ENCODE data around the gene NRAS. TPM values are rescaled to one million over a fixed set of nuclear protein-coding genes. Genes with fewer than 3 reads are reported as not detected.

Gene NRAS
- total RNA-seq, 1 donor from 2014 or later: 12.8 TPM

DNA sequence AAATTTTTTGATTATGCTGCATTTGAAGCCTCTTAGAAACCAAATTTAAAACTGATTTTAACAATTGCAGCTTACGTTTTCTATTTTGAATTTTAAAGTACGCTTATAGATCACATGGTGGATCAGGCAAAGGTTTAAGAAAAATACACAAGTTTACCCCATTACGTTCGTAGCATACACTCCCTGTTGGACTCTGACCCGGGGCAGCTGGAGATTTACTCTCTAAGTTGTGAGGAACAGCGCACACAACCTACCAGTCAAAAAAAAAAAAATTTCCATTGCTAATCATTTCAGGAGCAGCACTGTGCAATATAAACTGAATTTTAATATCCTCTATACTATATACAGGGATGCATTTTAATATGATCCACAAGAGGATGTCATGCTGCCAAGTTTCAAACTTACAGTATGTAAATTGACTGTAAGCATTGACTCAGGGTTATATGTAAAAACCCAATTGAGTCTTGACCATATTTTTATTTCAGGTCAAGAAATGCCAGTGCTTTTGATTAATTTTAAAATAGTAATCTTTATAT is 20.8 kb upstream of the NRAS start:
- Histone ChIP-seq H3K27ac (no peak overlapping the region), H3K36me3 (peaks cover 0 to 68% of the 10 kb centered on the region in 2 donors), H3K4me1 (peaks cover 4% of the 10 kb centered on the region), H3K9me3 (no peaks in the 10 kb centered on the region), H3K4me3 (no peak overlapping the region), H3K27me3 (no peaks in the 10 kb centered on the region)
- intact Hi-C loops (cut with DNase I): no loop called here
- DNase-seq (ENCODE audit: extremely low spot score in 2 of 2): no peak
- TF ChIP-seq POLR2A (IDR thresholded peaks at IDR 0.05): no peak

- no peaks in the 10 kb centered on the region for H3K4me1 ChIP-seq
- H3K27ac ChIP-seq: no peak overlapping the region
- peaks cover 0 to 81% of the 10 kb centered on the region in 2 donors for H3K36me3 ChIP-seq
- H3K27me3 ChIP-seq: no peaks in the 10 kb centered on the region
- no peak overlapping the region for H3K4me3 ChIP-seq
- no peak for TF ChIP-seq CTCF (IDR thresholded peaks at IDR 0.05)
- TF ChIP-seq POLR2A (IDR thresholded peaks at IDR 0.05): no peak
- no peak for TF ChIP-seq POLR2AphosphoS5 (IDR thresholded peaks at IDR 0.05; ENCODE audit: insufficient read depth in 1 of 2, low read depth in 1 of 2)
- H3K9me3 ChIP-seq: no peaks in the 10 kb centered on the region
- DNase-seq (ENCODE audit: extremely low spot score in 2 of 2): no peak
- intact Hi-C loops (cut with DNase I): no loop called here
Measured at GRCh38 chr1:114735479-114735878, 18.9 kb upstream of the NRAS start.

DNA sequence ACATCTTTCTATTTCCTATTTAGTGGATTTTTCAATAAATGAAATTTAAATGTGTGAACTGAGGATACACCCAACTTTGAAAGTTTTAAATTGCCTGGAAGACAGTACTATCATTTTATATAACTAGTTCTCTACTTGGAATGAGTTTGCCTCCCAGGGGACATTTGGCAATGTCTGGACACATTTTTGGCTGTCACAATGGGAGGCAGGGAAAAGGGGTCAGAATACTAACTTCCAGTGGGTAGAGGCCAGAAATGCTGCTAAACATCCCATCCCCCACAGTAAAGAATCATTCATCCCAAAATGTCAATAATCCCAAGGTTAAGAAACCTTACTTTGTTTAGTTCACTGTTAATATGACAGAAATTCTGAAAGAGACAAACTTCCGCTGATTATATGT is 13.2 kb upstream of the NRAS start:
- Histone ChIP-seq H3K36me3 (peaks cover 0 to 89% of the 10 kb centered on the region in 2 donors), H3K4me3 (no peak overlapping the region), H3K27me3 (no peaks in the 10 kb centered on the region), H3K27ac (no peak overlapping the region), H3K4me1 (no peaks in the 10 kb centered on the region), H3K9me3 (no peaks in the 10 kb centered on the region)
- intact Hi-C loops (cut with DNase I): no loop called here
- TF ChIP-seq POLR2A (IDR thresholded peaks at IDR 0.05) (no peak), POLR2AphosphoS5 (IDR thresholded peaks at IDR 0.05; ENCODE audit: insufficient read depth in 1 of 2, low read depth in 1 of 2) (no peak), CTCF (IDR thresholded peaks at IDR 0.05) (no peak)
- no peak for DNase-seq (ENCODE audit: extremely low spot score in 2 of 2)

GRCh38 chr1:114728553-114728952 is 12.0 kb upstream of the NRAS start:
- TF ChIP-seq CTCF (IDR thresholded peaks at IDR 0.05): no peak
- no peak for TF ChIP-seq POLR2A (IDR thresholded peaks at IDR 0.05)
- TF ChIP-seq POLR2AphosphoS5 (IDR thresholded peaks at IDR 0.05; ENCODE audit: insufficient read depth in 1 of 2, low read depth in 1 of 2): no peak
- peaks cover 0 to 88% of the 10 kb centered on the region in 2 donors for H3K36me3 ChIP-seq
- H3K4me1 ChIP-seq: no peaks in the 10 kb centered on the region
- no peak overlapping the region for H3K27ac ChIP-seq
- no peaks in the 10 kb centered on the region for H3K9me3 ChIP-seq
- no peak for DNase-seq (ENCODE audit: extremely low spot score in 2 of 2)
- no peak overlapping the region for H3K4me3 ChIP-seq
- intact Hi-C loops (cut with DNase I): no loop called here
- no peaks in the 10 kb centered on the region for H3K27me3 ChIP-seq

GRCh38 chr1:114725230-114725629 is 8.7 kb upstream of the NRAS start:
- Histone ChIP-seq H3K4me3 (no peak overlapping the region), H3K9me3 (no peaks in the 10 kb centered on the region), H3K4me1 (no peaks in the 10 kb centered on the region), H3K36me3 (peaks cover 0 to 94% of the 10 kb centered on the region in 2 donors), H3K27ac (no peak overlapping the region), H3K27me3 (no peaks in the 10 kb centered on the region)
- TF ChIP-seq CTCF (IDR thresholded peaks at IDR 0.05) (no peak), POLR2AphosphoS5 (IDR thresholded peaks at IDR 0.05; ENCODE audit: insufficient read depth in 1 of 2, low read depth in 1 of 2) (no peak), POLR2A (IDR thresholded peaks at IDR 0.05) (no peak)
- no peak for DNase-seq (ENCODE audit: extremely low spot score in 2 of 2)
- intact Hi-C loops (cut with DNase I): no loop called here
